WTC11 (cell line): ENCODE results near the gene ABHD17C. TPM values are rescaled to one million over a fixed set of nuclear protein-coding genes. Genes with fewer than 3 reads are reported as not detected.

Experiments
- ATAC-seq: fragments of 200-7000 bp; cut with Tn5 transposase; 2 replicates; pipeline ENCODE4 v1.10.0; 2021; ENCODE audit warnings: mild to moderate bottlenecking, moderate library complexity
- CTCF ChIA-PET: fragments of 300-600 bp; sonication (Branson Sonifier 250); formaldehyde crosslinking; loops from one replicate; lab custom pipeline; 2021; ENCODE audit warnings: antibody characterized with exemption; lab: Charles Lee
- POLR2A ChIA-PET: fragments of 350-600 bp; sonication (Branson Sonifier 250); formaldehyde crosslinking; loops from one replicate; lab custom pipeline; 2021; ENCODE audit warnings: antibody characterized with exemption; lab: Charles Lee
- DNase-seq: peaks from one replicate; pipeline ENCODE4 v3.0.0; 2021; ENCODE audit warnings: low spot score
- H3K27ac Mint-ChIP-seq: 2 replicates; pipeline ENCODE4 v1.8.0; 2021; ENCODE audit warnings: mixed read lengths
- H3K27me3 Mint-ChIP-seq: 2 replicates; pipeline ENCODE4 v1.8.0; 2021; ENCODE audit warnings: low read depth, mild to moderate bottlenecking, moderate library complexity, mixed read lengths
- H3K36me3 Mint-ChIP-seq: 2 replicates; pipeline ENCODE4 v1.8.0; 2021; ENCODE audit warnings: mixed read lengths
- H3K4me1 Mint-ChIP-seq: 2 replicates; pipeline ENCODE4 v1.8.0; 2022; ENCODE audit warnings: mixed read lengths
- H3K4me3 Mint-ChIP-seq: 2 replicates; pipeline ENCODE4 v1.8.0; 2021; ENCODE audit warnings: mild to moderate bottlenecking, moderate library complexity, mixed read lengths
- H3K9me3 Mint-ChIP-seq: 2 replicates; pipeline ENCODE4 v1.8.0; 2021; ENCODE audit warnings: mixed read lengths
- CREM ChIP-seq: sonication (generic); formaldehyde crosslinking; IDR thresholded peaks from 2 replicates; pipeline ENCODE4 v1.8.1; 2022; ENCODE audit warnings: mild to moderate bottlenecking, missing genetic modification reagents, moderate library complexity
- FOXP4 ChIP-seq: sonication (generic); formaldehyde crosslinking; IDR thresholded peaks from 2 replicates; pipeline ENCODE4 v1.8.0; 2022; ENCODE audit warnings: mild to moderate bottlenecking, missing genetic modification reagents
- JUN ChIP-seq: sonication (generic); formaldehyde crosslinking; IDR thresholded peaks from 2 replicates; pipeline ENCODE4 v1.8.0; 2023; ENCODE audit warnings: mild to moderate bottlenecking, missing genetic modification reagents
- KAT7 ChIP-seq: sonication (generic); formaldehyde crosslinking; IDR thresholded peaks from 2 replicates; pipeline ENCODE4 v1.8.1; 2023; ENCODE audit warnings: missing genetic modification reagents, mild to moderate bottlenecking, borderline replicate concordance
- NFE2L1 ChIP-seq: sonication (generic); formaldehyde crosslinking; IDR thresholded peaks from 2 replicates; pipeline ENCODE4 v1.8.1; 2023; ENCODE audit warnings: missing genetic modification reagents
- NR1H2 ChIP-seq: sonication (generic); formaldehyde crosslinking; IDR thresholded peaks from 2 replicates; pipeline ENCODE4 v1.9.0; 2021; ENCODE audit warnings: mild to moderate bottlenecking, moderate library complexity, missing genetic modification reagents
- NR3C1 ChIP-seq: sonication (generic); formaldehyde crosslinking; conservative IDR thresholded peaks from 2 replicates; pipeline ENCODE4 v1.8.1; 2023; ENCODE audit warnings: low read depth, mild to moderate bottlenecking, missing genetic modification reagents
- OVOL2 ChIP-seq: fragments of 250-450 bp; sonication (Bioruptor Pico); IDR thresholded peaks from 2 replicates; pipeline ENCODE4 v1.9.0; 2021; ENCODE audit warnings: mild to moderate bottlenecking, borderline replicate concordance
- PREB ChIP-seq: sonication (generic); formaldehyde crosslinking; IDR thresholded peaks from 2 replicates; pipeline ENCODE4 v1.8.1; 2022; ENCODE audit warnings: mild to moderate bottlenecking, missing genetic modification reagents, moderate library complexity, borderline replicate concordance
- RORB ChIP-seq: fragments of 250-450 bp; sonication (Bioruptor Pico); IDR thresholded peaks from 2 replicates; pipeline ENCODE4 v1.9.0; 2021; ENCODE audit warnings: mild to moderate bottlenecking
- USF2 ChIP-seq: sonication (generic); formaldehyde crosslinking; IDR thresholded peaks from 2 replicates; pipeline ENCODE4 v1.8.1; 2023; ENCODE audit warnings: mild to moderate bottlenecking, missing genetic modification reagents, moderate library complexity
- ZNF396 ChIP-seq: fragments of 250-450 bp; sonication (Bioruptor Pico); IDR thresholded peaks from 2 replicates; pipeline ENCODE4 v1.8.0; 2021; ENCODE audit warnings: mild to moderate bottlenecking, moderate library complexity, borderline replicate concordance
- total RNA-seq: library from RNA; stranded (reverse); gene quantifications from 3 replicates; pipeline ENCODE4 v1.2.3, GENCODE V29; 2021
- TF ChIP-seq, protein P1 (sequence below): fragments of 250-450 bp; sonication (Bioruptor Pico); IDR thresholded peaks from 2 replicates; pipeline ENCODE4 v2.1.2; 2022; ENCODE audit warnings: mild to moderate bottlenecking, moderate library complexity
- TF ChIP-seq, protein P2 (sequence below): fragments of 250-450 bp; sonication (Bioruptor Pico); conservative IDR thresholded peaks from 2 replicates; pipeline ENCODE4 v1.9.0; 2021; ENCODE audit warnings: mild to moderate bottlenecking
- TF ChIP-seq, protein P3 (sequence below): sonication (generic); formaldehyde crosslinking; conservative IDR thresholded peaks from 2 replicates; pipeline ENCODE4 v1.8.1; 2023; ENCODE audit warnings: mild to moderate bottlenecking, low read depth, missing genetic modification reagents, moderate library complexity
- TF ChIP-seq, protein P4 (sequence below): sonication (generic); formaldehyde crosslinking; IDR thresholded peaks from 2 replicates; pipeline ENCODE4 v1.8.0; 2023; ENCODE audit warnings: missing genetic modification reagents
- TF ChIP-seq, protein P5 (sequence below): sonication (generic); formaldehyde crosslinking; IDR thresholded peaks from 2 replicates; pipeline ENCODE4 v1.8.0; 2022; ENCODE audit warnings: missing genetic modification reagents

Gene ABHD17C
- total RNA-seq, 1 experiment from 2014 or later: 29.0 TPM

GRCh38 chr15:80787316-80787715 is 92.2 kb downstream of the ABHD17C start:
- TF ChIP-seq NFE2L1 (CRISPR knock-in tag) (no peak), KAT7 (CRISPR knock-in tag) (no peak), FOXP4 (CRISPR knock-in tag) (no peak), OVOL2 (no peak), NR3C1 (CRISPR knock-in tag) (no peak), PREB (CRISPR knock-in tag) (no peak), ZNF396 (CRISPR knock-in tag) (no peak), CREM (CRISPR knock-in tag) (no peak), USF2 (CRISPR knock-in tag) (no peak), RORB (CRISPR knock-in tag) (no peak), NR1H2 (CRISPR knock-in tag) (no peak), JUN (CRISPR knock-in tag) (no peak)
- TF ChIP-seq, protein P1, sequence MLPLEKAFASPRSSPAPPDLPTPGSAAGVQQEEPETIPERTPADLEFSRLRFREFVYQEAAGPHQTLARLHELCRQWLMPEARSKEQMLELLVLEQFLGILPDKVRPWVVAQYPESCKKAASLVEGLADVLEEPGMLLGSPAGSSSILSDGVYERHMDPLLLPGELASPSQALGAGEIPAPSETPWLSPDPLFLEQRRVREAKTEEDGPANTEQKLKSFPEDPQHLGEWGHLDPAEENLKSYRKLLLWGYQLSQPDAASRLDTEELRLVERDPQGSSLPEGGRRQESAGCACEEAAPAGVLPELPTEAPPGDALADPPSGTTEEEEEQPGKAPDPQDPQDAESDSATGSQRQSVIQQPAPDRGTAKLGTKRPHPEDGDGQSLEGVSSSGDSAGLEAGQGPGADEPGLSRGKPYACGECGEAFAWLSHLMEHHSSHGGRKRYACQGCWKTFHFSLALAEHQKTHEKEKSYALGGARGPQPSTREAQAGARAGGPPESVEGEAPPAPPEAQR (CRISPR knock-in tag): no peak
- TF ChIP-seq, protein P2, sequence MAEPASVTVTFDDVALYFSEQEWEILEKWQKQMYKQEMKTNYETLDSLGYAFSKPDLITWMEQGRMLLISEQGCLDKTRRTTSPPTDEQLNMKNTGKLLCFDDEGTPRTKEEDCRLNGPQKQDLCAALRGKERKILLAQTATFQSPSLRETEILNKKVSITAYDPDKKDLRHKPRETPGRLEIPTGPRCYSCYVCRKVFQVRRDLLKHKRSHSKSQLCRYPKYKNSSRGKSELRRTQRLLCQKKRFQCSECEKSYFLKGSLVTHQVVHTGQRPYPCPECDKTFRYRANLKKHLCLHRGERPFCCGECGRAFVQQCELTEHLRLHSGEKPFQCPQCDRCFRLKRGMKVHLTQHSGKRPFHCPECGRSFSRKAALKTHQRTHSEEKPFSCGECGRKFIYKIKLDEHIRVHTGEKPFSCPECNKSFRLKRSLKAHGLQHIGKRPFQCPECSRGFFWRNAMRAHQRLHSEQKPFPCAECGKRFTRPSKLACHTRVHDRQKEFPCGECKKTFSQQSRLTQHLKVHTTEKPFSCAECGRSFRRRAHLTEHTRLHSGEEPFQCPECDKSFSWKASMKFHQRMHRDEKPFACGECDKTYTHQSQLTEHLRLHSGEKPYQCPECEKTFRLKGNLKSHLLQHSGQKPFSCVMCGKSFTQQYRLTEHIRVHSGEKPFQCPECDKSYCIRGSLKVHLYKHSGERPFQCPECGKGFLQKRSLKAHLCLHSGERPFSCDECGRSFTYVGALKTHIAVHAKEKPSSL: no peak
- TF ChIP-seq, protein P3, sequence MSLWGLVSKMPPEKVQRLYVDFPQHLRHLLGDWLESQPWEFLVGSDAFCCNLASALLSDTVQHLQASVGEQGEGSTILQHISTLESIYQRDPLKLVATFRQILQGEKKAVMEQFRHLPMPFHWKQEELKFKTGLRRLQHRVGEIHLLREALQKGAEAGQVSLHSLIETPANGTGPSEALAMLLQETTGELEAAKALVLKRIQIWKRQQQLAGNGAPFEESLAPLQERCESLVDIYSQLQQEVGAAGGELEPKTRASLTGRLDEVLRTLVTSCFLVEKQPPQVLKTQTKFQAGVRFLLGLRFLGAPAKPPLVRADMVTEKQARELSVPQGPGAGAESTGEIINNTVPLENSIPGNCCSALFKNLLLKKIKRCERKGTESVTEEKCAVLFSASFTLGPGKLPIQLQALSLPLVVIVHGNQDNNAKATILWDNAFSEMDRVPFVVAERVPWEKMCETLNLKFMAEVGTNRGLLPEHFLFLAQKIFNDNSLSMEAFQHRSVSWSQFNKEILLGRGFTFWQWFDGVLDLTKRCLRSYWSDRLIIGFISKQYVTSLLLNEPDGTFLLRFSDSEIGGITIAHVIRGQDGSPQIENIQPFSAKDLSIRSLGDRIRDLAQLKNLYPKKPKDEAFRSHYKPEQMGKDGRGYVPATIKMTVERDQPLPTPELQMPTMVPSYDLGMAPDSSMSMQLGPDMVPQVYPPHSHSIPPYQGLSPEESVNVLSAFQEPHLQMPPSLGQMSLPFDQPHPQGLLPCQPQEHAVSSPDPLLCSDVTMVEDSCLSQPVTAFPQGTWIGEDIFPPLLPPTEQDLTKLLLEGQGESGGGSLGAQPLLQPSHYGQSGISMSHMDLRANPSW (CRISPR knock-in tag): no peak
- TF ChIP-seq, protein P4, sequence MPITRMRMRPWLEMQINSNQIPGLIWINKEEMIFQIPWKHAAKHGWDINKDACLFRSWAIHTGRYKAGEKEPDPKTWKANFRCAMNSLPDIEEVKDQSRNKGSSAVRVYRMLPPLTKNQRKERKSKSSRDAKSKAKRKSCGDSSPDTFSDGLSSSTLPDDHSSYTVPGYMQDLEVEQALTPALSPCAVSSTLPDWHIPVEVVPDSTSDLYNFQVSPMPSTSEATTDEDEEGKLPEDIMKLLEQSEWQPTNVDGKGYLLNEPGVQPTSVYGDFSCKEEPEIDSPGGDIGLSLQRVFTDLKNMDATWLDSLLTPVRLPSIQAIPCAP: no peak
- TF ChIP-seq, protein P5, sequence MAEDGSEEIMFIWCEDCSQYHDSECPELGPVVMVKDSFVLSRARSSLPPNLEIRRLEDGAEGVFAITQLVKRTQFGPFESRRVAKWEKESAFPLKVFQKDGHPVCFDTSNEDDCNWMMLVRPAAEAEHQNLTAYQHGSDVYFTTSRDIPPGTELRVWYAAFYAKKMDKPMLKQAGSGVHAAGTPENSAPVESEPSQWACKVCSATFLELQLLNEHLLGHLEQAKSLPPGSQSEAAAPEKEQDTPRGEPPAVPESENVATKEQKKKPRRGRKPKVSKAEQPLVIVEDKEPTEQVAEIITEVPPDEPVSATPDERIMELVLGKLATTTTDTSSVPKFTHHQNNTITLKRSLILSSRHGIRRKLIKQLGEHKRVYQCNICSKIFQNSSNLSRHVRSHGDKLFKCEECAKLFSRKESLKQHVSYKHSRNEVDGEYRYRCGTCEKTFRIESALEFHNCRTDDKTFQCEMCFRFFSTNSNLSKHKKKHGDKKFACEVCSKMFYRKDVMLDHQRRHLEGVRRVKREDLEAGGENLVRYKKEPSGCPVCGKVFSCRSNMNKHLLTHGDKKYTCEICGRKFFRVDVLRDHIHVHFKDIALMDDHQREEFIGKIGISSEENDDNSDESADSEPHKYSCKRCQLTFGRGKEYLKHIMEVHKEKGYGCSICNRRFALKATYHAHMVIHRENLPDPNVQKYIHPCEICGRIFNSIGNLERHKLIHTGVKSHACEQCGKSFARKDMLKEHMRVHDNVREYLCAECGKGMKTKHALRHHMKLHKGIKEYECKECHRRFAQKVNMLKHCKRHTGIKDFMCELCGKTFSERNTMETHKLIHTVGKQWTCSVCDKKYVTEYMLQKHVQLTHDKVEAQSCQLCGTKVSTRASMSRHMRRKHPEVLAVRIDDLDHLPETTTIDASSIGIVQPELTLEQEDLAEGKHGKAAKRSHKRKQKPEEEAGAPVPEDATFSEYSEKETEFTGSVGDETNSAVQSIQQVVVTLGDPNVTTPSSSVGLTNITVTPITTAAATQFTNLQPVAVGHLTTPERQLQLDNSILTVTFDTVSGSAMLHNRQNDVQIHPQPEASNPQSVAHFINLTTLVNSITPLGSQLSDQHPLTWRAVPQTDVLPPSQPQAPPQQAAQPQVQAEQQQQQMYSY: no peak
- peak; percentile 74 for ATAC-seq
- no peaks in the 10 kb centered on the region for H3K36me3 Mint-ChIP-seq
- no peaks in the 10 kb centered on the region for H3K9me3 Mint-ChIP-seq
- H3K27me3 Mint-ChIP-seq: peaks cover 11% of the 10 kb centered on the region
- DNase-seq: peak; percentile 23
- no peak overlapping the region for H3K4me3 Mint-ChIP-seq
- ChIA-PET POLR2A (no interaction called here), CTCF (interaction anchor here (0.6 to 2.2 kb wide), 8 partner anchors 8 to 479 kb away, joined by 3 to 15 read pairs (median 4); partner anchors contain the start of genes CEMIP and TLNRD1)
- H3K27ac Mint-ChIP-seq: no peak overlapping the region
- peaks cover 8% of the 10 kb centered on the region for H3K4me1 Mint-ChIP-seq
